IMR-90 (cell line): ENCODE measurements around the gene CALHM3. TPM values are rescaled to one million over a fixed set of nuclear protein-coding genes. Genes with fewer than 3 reads are reported as not detected.
A peak's percentile ranks its signal among the peaks of the same experiment; 100 is the strongest.

Source experiments
- ATAC-seq: fragments of 200-7000 bp; cut with Tn5 transposase; 2 replicates; pipeline ENCODE4 v1.9.1; 2020; ENCODE audit warnings: low read depth, mild to moderate bottlenecking, moderate library complexity
- BruUV-seq: library from RNA; stranded (reverse); fragments of 400-500 nt; replicated peaks from 2 replicates; lab custom pipeline; 2021; lab: Mats Ljungman, UMichigan
- CTCF ChIA-PET: fragments of 300-600 bp; formaldehyde crosslinking; extraction: SDS; loops from one replicate; lab custom pipeline; 2021; ENCODE audit warnings: antibody characterized with exemption; lab: Yijun Ruan, JAX
- POLR2A ChIA-PET: fragments of 300-600 bp; sonication (Branson Sonifier 250); formaldehyde crosslinking; loops from one replicate; lab custom pipeline; 2022; ENCODE audit warnings: antibody characterized with exemption; ENCODE audit not compliant: unreplicated experiment; lab: Charles Lee
- DNase-seq: peaks from one replicate; pipeline ENCODE4 v3.0.0; 2013
- H2AFZ ChIP-seq: replicated peaks from 2 replicates; pipeline ENCODE3; 2013; ENCODE audit warnings: low read length, mild to moderate bottlenecking; ENCODE audit not compliant: poor library complexity
- H2AK5ac ChIP-seq: 2 replicates; pipeline ENCODE4 v1.6.1; 2013; ENCODE audit warnings: low read depth, low read length, inconsistent platforms
- H2AK9ac ChIP-seq: replicated peaks from 2 replicates; pipeline ENCODE3; 2013; ENCODE audit warnings: mild to moderate bottlenecking, low read depth, low read length, moderate library complexity; ENCODE audit not compliant: poor library complexity
- H2BK120ac ChIP-seq: 2 replicates; pipeline ENCODE4 v1.6.1; 2013; ENCODE audit warnings: low read depth, low read length, inconsistent platforms
- H2BK15ac ChIP-seq: 3 replicates; pipeline ENCODE4 v1.6.1; 2013; ENCODE audit warnings: low read depth, low read length, inconsistent platforms
- H2BK20ac ChIP-seq: 2 replicates; pipeline ENCODE4 v1.6.1; 2013; ENCODE audit warnings: low read depth, mild to moderate bottlenecking, inconsistent platforms, low read length, moderate library complexity
- H2BK5ac ChIP-seq: 2 replicates; pipeline ENCODE4 v1.6.1; 2013; ENCODE audit warnings: mild to moderate bottlenecking, low read depth, low read length, inconsistent platforms; ENCODE audit not compliant: poor library complexity, severe bottlenecking
- H3K14ac ChIP-seq: replicated peaks from 2 replicates; pipeline ENCODE4 v1.6.1; 2013; ENCODE audit warnings: low read depth, low read length, inconsistent platforms
- H3K18ac ChIP-seq: 2 replicates; pipeline ENCODE4 v1.6.1; 2013; ENCODE audit warnings: low read depth, low read length, control low read depth
- H3K23ac ChIP-seq: 2 replicates; pipeline ENCODE4 v1.6.1; 2013; ENCODE audit warnings: low read depth, low read length, inconsistent platforms
- H3K27ac ChIP-seq: 2 replicates; pipeline ENCODE4 v1.5.1; 2013; ENCODE audit warnings: mild to moderate bottlenecking, control low read depth, low read length; ENCODE audit not compliant: insufficient read depth
- H3K27me3 ChIP-seq: 2 replicates; pipeline ENCODE4 v1.6.1; 2013; ENCODE audit warnings: low read length; ENCODE audit not compliant: control insufficient read depth, insufficient read depth
- H3K36me3 ChIP-seq: 2 replicates; pipeline ENCODE4 v1.6.1; 2013; ENCODE audit warnings: low read length, mixed read lengths; ENCODE audit not compliant: control insufficient read depth, insufficient read depth
- H3K4ac ChIP-seq: 2 replicates; pipeline ENCODE4 v1.6.1; 2013; ENCODE audit warnings: low read depth, low read length, inconsistent platforms
- H3K4me1 ChIP-seq: 2 replicates; pipeline ENCODE4 v1.6.1; 2013; ENCODE audit warnings: low read length, mixed read lengths; ENCODE audit not compliant: control insufficient read depth, insufficient read depth
- H3K4me2 ChIP-seq: 2 replicates; pipeline ENCODE4 v1.6.1; 2013; ENCODE audit warnings: low read depth, mild to moderate bottlenecking, control low read depth, low read length, moderate library complexity
- H3K4me3 ChIP-seq: 2 replicates; pipeline ENCODE4 v1.5.1; 2013; ENCODE audit warnings: low read depth, mild to moderate bottlenecking, control low read depth, low read length, moderate library complexity; ENCODE audit not compliant: insufficient read depth
- H3K56ac ChIP-seq: 2 replicates; pipeline ENCODE4 v1.6.1; 2013; ENCODE audit warnings: low read length, inconsistent platforms; ENCODE audit not compliant: insufficient read depth; ENCODE audit errors: extremely low read depth
- H3K79me1 ChIP-seq, 2 experiments: 2 replicates each; pipeline ENCODE4 v1.6.1; 2013; ENCODE audit warnings: low read length in 2 of 2, inconsistent platforms in 1 of 2, low read depth in 1 of 2
- H3K9ac ChIP-seq: 2 replicates; pipeline ENCODE4 v1.6.1; 2013; ENCODE audit warnings: low read depth, low read length, control low read depth
- H3K9me1 ChIP-seq: 2 replicates; pipeline ENCODE4 v1.6.1; 2013; ENCODE audit warnings: low read length, inconsistent platforms; ENCODE audit not compliant: insufficient read depth
- H3K9me3 ChIP-seq: 2 replicates; pipeline ENCODE4 v1.6.1; 2013; ENCODE audit warnings: low read length; ENCODE audit not compliant: control insufficient read depth, insufficient read depth
- H4K20me1 ChIP-seq: 2 replicates; pipeline ENCODE4 v1.6.1; 2013; ENCODE audit warnings: low read length, inconsistent platforms; ENCODE audit not compliant: insufficient read depth
- H4K5ac ChIP-seq: 2 replicates; pipeline ENCODE4 v1.6.1; 2013; ENCODE audit warnings: mild to moderate bottlenecking, low read depth, low read length, control low read depth
- H4K8ac ChIP-seq, 2 experiments: 2 replicates each; pipeline ENCODE4 v1.6.1; 2013; ENCODE audit warnings: low read depth in 2 of 2, low read length in 2 of 2, control low read depth in 1 of 2, inconsistent platforms in 1 of 2
- H4K91ac ChIP-seq: 2 replicates; pipeline ENCODE4 v1.6.1; 2013; ENCODE audit warnings: low read depth, low read length, inconsistent platforms; ENCODE audit not compliant: insufficient read depth
- BHLHE40 ChIP-seq: fragments of 150-350 bp; IDR thresholded peaks from 2 replicates; pipeline ENCODE4 v1.6.1; 2016; ENCODE audit warnings: mild to moderate bottlenecking, low read depth, low read length
- CEBPB ChIP-seq: IDR thresholded peaks from 2 replicates; pipeline ENCODE4 v1.6.1; 2012; ENCODE audit warnings: low read depth, low read length, improper control_type of control experiment
- CHD1 ChIP-seq: IDR thresholded peaks from 2 replicates; pipeline ENCODE4 v1.6.1; 2012; ENCODE audit warnings: low read depth, low read length, improper control_type of control experiment
- FOS ChIP-seq: fragments of 150-350 bp; IDR thresholded peaks from 2 replicates; pipeline ENCODE4 v1.6.1; 2016; ENCODE audit warnings: low read depth, low read length
- MAFK ChIP-seq: IDR thresholded peaks from 2 replicates; pipeline ENCODE4 v1.6.1; 2012; ENCODE audit warnings: low read depth, low read length, improper control_type of control experiment
- MXI1 ChIP-seq: IDR thresholded peaks from 2 replicates; pipeline ENCODE4 v1.6.1; 2012; ENCODE audit warnings: low read depth, mild to moderate bottlenecking, low read length, moderate library complexity, borderline replicate concordance
- NFE2L2 ChIP-seq: fragments of 150-350 bp; IDR thresholded peaks from 2 replicates; pipeline ENCODE4 v1.6.1; 2016; ENCODE audit warnings: low read depth, mild to moderate bottlenecking, low read length
- POLR2A ChIP-seq: IDR thresholded peaks from 2 replicates; pipeline ENCODE4 v1.6.1; 2012; ENCODE audit warnings: mild to moderate bottlenecking, low read depth, low read length
- RAD21 ChIP-seq: IDR thresholded peaks from 2 replicates; pipeline ENCODE4 v1.6.1; 2012; ENCODE audit warnings: low read length, improper control_type of control experiment
- RCOR1 ChIP-seq: IDR thresholded peaks from 2 replicates; pipeline ENCODE4 v1.6.1; 2012; ENCODE audit warnings: mild to moderate bottlenecking, low read length, improper control_type of control experiment; ENCODE audit not compliant: insufficient replicate concordance
- RFX5 ChIP-seq: IDR thresholded peaks from 2 replicates; pipeline ENCODE4 v1.8.0; 2012; ENCODE audit warnings: low read depth, mild to moderate bottlenecking, low read length, moderate library complexity
- SMC3 ChIP-seq: fragments of 150-350 bp; IDR thresholded peaks from 2 replicates; pipeline ENCODE4 v1.6.1; 2016; ENCODE audit warnings: low read depth, mild to moderate bottlenecking, antibody characterized with exemption, low read length, moderate library complexity
- USF2 ChIP-seq: fragments of 150-350 bp; IDR thresholded peaks from 2 replicates; pipeline ENCODE4 v1.6.1; 2017; ENCODE audit warnings: mild to moderate bottlenecking, antibody characterized with exemption, low read length, low read depth
- WGBS, 2 experiments: methylation state at CpG; one replicate each; pipeline versions ENCODE4 v1.1.5 to v1.1.7; 2013; ENCODE audit warnings: missing lambda C conversion rate in 2 of 2; ENCODE audit not compliant: insufficient read length in 1 of 2; ENCODE audit errors: extremely low coverage in 2 of 2; 5-methylcytosine and 5-hydroxymethylcytosine counted together
- dilution Hi-C: fragments of 300-500 bp; cut with HindIII; formaldehyde crosslinking; loops from one replicate; pipeline ENCODE4 v1.14.3; 2018; ENCODE audit warnings: low sequenced_read_pairs; ENCODE audit not compliant: unreplicated experiment
- in situ Hi-C: fragments of 300-500 bp; cut with MboI; formaldehyde crosslinking; loops from 3 replicates; pipeline ENCODE4 v1.14.3; 2019; ENCODE audit warnings: low sequenced_read_pairs, inconsistent platforms, mixed read lengths
- intact Hi-C: fragments of 100-400 bp; cut with micrococcal nuclease; formaldehyde crosslinking; loops from 2 replicates; pipeline ENCODE4 v1.10.0; 2022
- polyA plus RNA-seq, 3 experiments: library from polyadenylated mRNA; depleted of rRNA; stranded (reverse); fragments of >200 nt; gene quantifications; 2 replicates each; pipeline ENCODE4 v1.2.3, GENCODE V29; 2012; ENCODE audit warnings: low replicate concordance in 1 of 3
- total RNA-seq: library from RNA; depleted of rRNA; stranded (reverse); fragments of >200 nt; gene quantifications from 2 replicates; pipeline ENCODE4 v1.2.3, GENCODE V29; 2012
- TF ChIP-seq, protein P1 (sequence below): fragments of 150-350 bp; IDR thresholded peaks from 2 replicates; pipeline ENCODE4 v1.6.1; 2016; ENCODE audit warnings: low read depth, mild to moderate bottlenecking, low read length, moderate library complexity, borderline replicate concordance
- TF ChIP-seq, protein P2 (sequence below): conservative IDR thresholded peaks from 2 replicates; pipeline ENCODE4 v1.5.1; 2012; ENCODE audit warnings: mild to moderate bottlenecking, low read depth, low read length, improper control_type of control experiment

The CALHM3 gene
- total and polyA plus RNA-seq, 2 of the 4 experiments (the other 2 are of a cell fraction), result not detected

- Histone ChIP-seq H3K79me1 (no peaks in the 10 kb centered on the region), H3K9ac (no peak overlapping the region), H2AK9ac (no peak overlapping the region), H3K36me3 (no peaks in the 10 kb centered on the region), H4K20me1 (no peaks in the 10 kb centered on the region), H3K4ac (no peak overlapping the region), H2AFZ (peak overlapping the region; percentile 75), H2BK15ac (no peak overlapping the region), H3K18ac (no peak overlapping the region), H3K9me3 (no peaks in the 10 kb centered on the region), H3K56ac (no peak overlapping the region), H3K4me3 (no peak overlapping the region), H2BK5ac (no peak overlapping the region), H4K5ac (no peak overlapping the region), H3K14ac (no peak overlapping the region), H4K8ac (no peak overlapping the region), H3K9me1 (no peaks in the 10 kb centered on the region), H3K27ac (no peak overlapping the region), H3K27me3 (peaks cover 33% of the 10 kb centered on the region), H2BK120ac (no peak overlapping the region), H3K23ac (no peak overlapping the region), H2AK5ac (no peak overlapping the region), H2BK20ac (no peak overlapping the region), H3K4me1 (peaks cover 3% of the 10 kb centered on the region), H4K91ac (no peak overlapping the region), H3K4me2 (no peak overlapping the region)
- in situ Hi-C loops, result no loop called here
- intact Hi-C loops, result no loop called here
- CTCF ChIA-PET, result no interaction called here
- TF ChIP-seq BHLHE40 (no peak), POLR2A (no peak), NFE2L2 (no peak), USF2 (no peak), CEBPB (no peak), RFX5 (no peak), RAD21 (no peak), SMC3 (no peak), MAFK (no peak), CHD1 (no peak), MXI1 (no peak), FOS (no peak), RCOR1 (no peak)
- TF ChIP-seq, protein P1, sequence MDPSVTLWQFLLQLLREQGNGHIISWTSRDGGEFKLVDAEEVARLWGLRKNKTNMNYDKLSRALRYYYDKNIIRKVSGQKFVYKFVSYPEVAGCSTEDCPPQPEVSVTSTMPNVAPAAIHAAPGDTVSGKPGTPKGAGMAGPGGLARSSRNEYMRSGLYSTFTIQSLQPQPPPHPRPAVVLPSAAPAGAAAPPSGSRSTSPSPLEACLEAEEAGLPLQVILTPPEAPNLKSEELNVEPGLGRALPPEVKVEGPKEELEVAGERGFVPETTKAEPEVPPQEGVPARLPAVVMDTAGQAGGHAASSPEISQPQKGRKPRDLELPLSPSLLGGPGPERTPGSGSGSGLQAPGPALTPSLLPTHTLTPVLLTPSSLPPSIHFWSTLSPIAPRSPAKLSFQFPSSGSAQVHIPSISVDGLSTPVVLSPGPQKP, result no peak
- TF ChIP-seq, protein P2, sequence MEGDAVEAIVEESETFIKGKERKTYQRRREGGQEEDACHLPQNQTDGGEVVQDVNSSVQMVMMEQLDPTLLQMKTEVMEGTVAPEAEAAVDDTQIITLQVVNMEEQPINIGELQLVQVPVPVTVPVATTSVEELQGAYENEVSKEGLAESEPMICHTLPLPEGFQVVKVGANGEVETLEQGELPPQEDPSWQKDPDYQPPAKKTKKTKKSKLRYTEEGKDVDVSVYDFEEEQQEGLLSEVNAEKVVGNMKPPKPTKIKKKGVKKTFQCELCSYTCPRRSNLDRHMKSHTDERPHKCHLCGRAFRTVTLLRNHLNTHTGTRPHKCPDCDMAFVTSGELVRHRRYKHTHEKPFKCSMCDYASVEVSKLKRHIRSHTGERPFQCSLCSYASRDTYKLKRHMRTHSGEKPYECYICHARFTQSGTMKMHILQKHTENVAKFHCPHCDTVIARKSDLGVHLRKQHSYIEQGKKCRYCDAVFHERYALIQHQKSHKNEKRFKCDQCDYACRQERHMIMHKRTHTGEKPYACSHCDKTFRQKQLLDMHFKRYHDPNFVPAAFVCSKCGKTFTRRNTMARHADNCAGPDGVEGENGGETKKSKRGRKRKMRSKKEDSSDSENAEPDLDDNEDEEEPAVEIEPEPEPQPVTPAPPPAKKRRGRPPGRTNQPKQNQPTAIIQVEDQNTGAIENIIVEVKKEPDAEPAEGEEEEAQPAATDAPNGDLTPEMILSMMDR, result no peak
- ATAC-seq (peak; percentile 36; the same call in 1 of the 2 replicates), DNase-seq (no peak)
- dilution Hi-C loops, result no loop called here
- no TSS peak for BruUV-seq
- WGBS, 2 experiments, result no CpG with 5 or more reads among the region's 14 CpGs
- POLR2A ChIA-PET, result no interaction called here
Observed at GRCh38 chr10:103470761-103471653, 8.0 kb downstream of the CALHM3 start.
